Measurements from ENCODE around the gene LRRK1. TPM values are rescaled to one million over a fixed set of nuclear protein-coding genes. Genes with fewer than 3 reads are reported as not detected.
A peak's percentile ranks its signal among the peaks of the same experiment; 100 is the strongest.

Gene LRRK1
- total RNA-seq, 6 experiments from 2014 or later: 0.93 to 3.6 (median 2.5) TPM

GRCh38 chr15:101038327-101039003 lies 119.3 kb downstream of the LRRK1 start:
- no peaks in the 10 kb centered on the region for H3K36me3 ChIP-seq
- TF ChIP-seq POLR2A (IDR thresholded peaks at IDR 0.05) (no peak), CTCF (IDR thresholded peaks at IDR 0.05) (no peak)
- DNase-seq (peak in 1 of 3 donors; percentile 18), ATAC-seq (no peak)
- H3K9me3 ChIP-seq: no peaks in the 10 kb centered on the region
- 53% methylated on average over 3 of the region's 6 CpGs for WGBS (ENCODE audit: insufficient coverage, low coverage, low lambda C conversion rate, missing lambda C conversion rate)
- no peaks in the 10 kb centered on the region for H3K4me1 ChIP-seq
- no peaks in the 10 kb centered on the region for H3K27me3 ChIP-seq
- intact Hi-C loops (cut with DNase I): no loop called here
- no peak overlapping the region for H3K27ac ChIP-seq
- no peak overlapping the region for H3K4me3 ChIP-seq

GRCh38 chr15:101039461-101039860 lies 120.3 kb downstream of the LRRK1 start:
- no peaks in the 10 kb centered on the region for H3K9me3 ChIP-seq
- H3K27me3 ChIP-seq: no peaks in the 10 kb centered on the region
- H3K27ac ChIP-seq: no peak overlapping the region
- H3K4me3 ChIP-seq: no peak overlapping the region
- ATAC-seq: no peak
- no peak for DNase-seq
- no peaks in the 10 kb centered on the region for H3K4me1 ChIP-seq
- intact Hi-C loops (cut with DNase I): no loop called here
- 55% methylated on average over 3 of the region's 3 CpGs for WGBS (ENCODE audit: insufficient coverage, low coverage, low lambda C conversion rate, missing lambda C conversion rate)
- no peaks in the 10 kb centered on the region for H3K36me3 ChIP-seq
- TF ChIP-seq POLR2A (IDR thresholded peaks at IDR 0.05): no peak
- TF ChIP-seq CTCF (IDR thresholded peaks at IDR 0.05): no peak

GRCh38 chr15:101042320-101042719 lies 123.2 kb downstream of the LRRK1 start:
- Histone ChIP-seq H3K36me3 (no peaks in the 10 kb centered on the region), H3K9me3 (no peaks in the 10 kb centered on the region), H3K4me1 (no peaks in the 10 kb centered on the region), H3K4me3 (no peak overlapping the region), H3K27ac (no peak overlapping the region), H3K27me3 (no peaks in the 10 kb centered on the region)
- TF ChIP-seq POLR2A (IDR thresholded peaks at IDR 0.05) (no peak), CTCF (IDR thresholded peaks at IDR 0.05) (no peak)
- intact Hi-C loops (cut with DNase I): no loop called here
- ATAC-seq (peak in 1 of 4 donors; percentile 24), DNase-seq (peak in 1 of 3 donors; percentile 39)
- WGBS (ENCODE audit: insufficient coverage, low coverage, low lambda C conversion rate, missing lambda C conversion rate): 71% methylated on average over 3 of the region's 4 CpGs

- H3K27me3 ChIP-seq: no peaks in the 10 kb centered on the region
- no peaks in the 10 kb centered on the region for H3K36me3 ChIP-seq
- peak in 1 of 4 donors; percentile 20 for ATAC-seq
- no peak for TF ChIP-seq CTCF (IDR thresholded peaks at IDR 0.05)
- no peak for TF ChIP-seq POLR2A (IDR thresholded peaks at IDR 0.05)
- no peaks in the 10 kb centered on the region for H3K4me1 ChIP-seq
- 82% methylated on average over 3 of the region's 5 CpGs for WGBS (ENCODE audit: insufficient coverage, low coverage, low lambda C conversion rate, missing lambda C conversion rate)
- H3K27ac ChIP-seq: no peak overlapping the region
- intact Hi-C loops (cut with DNase I): no loop called here
- peak in 1 of 3 donors; percentile 15 for DNase-seq
- H3K9me3 ChIP-seq: no peaks in the 10 kb centered on the region
- H3K4me3 ChIP-seq: no peak overlapping the region
Measured at GRCh38 chr15:101043011-101043410, 123.9 kb downstream of the LRRK1 start.
